GM12865 (cell line): Measurements from ENCODE around the gene CCM2.

ENCODE experiments used
- DNase-seq: peaks from one replicate; pipeline ENCODE4 v3.0.0; 2010; ENCODE audit warnings: low read depth
- H3K4me3 ChIP-seq: 2 replicates; pipeline ENCODE4 v1.5.1; 2011; ENCODE audit warnings: mild to moderate bottlenecking, low read depth, low read length, control low read depth
- TF ChIP-seq, protein P1 (sequence below): IDR thresholded peaks from 2 replicates; pipeline ENCODE4 v1.5.1; 2011; ENCODE audit warnings: low read length, control low read depth, low read depth, inconsistent platforms; ENCODE audit not compliant: insufficient read depth; ENCODE audit errors: missing control alignments

Gene CCM2

DNA sequence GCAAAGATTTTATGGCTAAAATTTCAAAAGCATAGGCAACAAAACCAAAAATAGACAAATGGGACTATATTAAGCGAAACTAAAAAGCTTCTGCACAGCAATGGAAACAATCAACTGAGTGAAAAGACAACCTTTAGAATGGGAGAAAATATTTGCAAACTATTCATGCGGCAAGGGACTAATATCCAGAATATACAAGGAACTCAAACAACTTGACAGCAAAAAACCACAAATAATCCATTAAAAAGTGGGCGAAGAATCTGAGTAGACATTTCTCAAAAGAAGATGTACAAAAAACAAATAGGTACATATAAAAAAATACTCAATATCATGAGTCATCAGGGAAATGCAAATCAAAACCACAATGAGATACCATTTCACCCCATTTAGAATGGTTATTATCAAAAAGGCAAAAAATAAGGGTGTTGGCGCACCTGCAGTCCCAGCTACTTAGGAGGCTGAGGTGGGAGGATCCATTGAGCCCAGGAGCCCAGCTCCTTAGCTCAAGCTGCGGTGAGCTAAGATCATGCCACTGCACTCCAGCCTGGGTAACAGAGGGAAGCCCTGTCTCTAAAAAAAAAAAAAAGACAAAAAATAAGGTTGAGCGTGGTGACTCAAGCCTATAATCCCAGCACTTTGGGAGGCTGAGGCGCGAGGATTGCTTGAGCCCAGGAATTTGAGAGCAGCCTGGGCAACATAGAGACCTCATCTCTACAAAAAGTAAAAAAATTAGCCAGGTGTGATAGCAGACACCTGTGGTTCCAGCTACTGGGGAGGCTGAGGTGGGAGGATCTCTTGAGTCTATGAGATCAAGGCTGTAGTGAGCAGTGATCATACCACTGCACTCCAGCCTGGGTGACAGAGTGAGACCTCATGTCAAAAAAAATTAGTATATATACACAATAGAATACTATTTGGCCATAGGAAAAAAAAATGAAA lies 4.2 kb upstream of the CCM2 start:
- peak overlapping the region; percentile 6 for H3K4me3 ChIP-seq
- TF ChIP-seq, protein P1, sequence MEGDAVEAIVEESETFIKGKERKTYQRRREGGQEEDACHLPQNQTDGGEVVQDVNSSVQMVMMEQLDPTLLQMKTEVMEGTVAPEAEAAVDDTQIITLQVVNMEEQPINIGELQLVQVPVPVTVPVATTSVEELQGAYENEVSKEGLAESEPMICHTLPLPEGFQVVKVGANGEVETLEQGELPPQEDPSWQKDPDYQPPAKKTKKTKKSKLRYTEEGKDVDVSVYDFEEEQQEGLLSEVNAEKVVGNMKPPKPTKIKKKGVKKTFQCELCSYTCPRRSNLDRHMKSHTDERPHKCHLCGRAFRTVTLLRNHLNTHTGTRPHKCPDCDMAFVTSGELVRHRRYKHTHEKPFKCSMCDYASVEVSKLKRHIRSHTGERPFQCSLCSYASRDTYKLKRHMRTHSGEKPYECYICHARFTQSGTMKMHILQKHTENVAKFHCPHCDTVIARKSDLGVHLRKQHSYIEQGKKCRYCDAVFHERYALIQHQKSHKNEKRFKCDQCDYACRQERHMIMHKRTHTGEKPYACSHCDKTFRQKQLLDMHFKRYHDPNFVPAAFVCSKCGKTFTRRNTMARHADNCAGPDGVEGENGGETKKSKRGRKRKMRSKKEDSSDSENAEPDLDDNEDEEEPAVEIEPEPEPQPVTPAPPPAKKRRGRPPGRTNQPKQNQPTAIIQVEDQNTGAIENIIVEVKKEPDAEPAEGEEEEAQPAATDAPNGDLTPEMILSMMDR, result no peak
- DNase-seq, result peak; percentile 75

DNA sequence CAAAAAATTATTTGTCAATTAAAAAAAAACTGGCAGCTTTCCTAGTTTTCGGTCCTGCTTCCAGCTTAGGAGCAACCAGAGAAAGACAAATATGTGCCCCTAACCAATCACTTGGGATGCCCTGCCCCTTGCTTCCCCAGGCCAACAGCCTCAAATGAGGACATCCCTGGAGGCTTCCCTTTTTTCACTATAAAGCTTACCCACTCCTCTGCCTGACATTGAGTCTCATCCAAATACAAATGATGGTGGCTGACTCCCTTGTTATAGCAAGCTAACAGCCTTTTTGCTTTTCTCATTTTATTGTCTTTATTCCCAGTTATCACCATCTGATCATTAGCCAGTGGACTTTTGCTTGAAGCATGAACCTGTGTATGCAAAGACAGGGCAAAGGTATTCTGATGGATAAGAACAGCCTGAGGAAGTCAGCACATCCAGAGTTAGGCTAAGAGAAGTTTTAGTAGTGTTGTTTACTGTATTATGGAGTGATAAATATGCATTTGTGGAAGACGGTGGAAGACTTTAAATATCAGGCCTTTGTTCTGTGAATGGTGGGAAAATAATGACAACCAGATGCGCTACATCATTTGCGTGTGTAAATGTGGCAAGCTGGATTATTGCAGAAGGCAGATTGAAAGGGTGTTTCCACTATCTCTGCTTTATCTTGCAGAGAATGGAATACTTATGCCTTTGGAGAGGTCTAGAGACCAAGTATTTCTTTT lies 1.7 kb upstream of the CCM2 start:
- no peak for DNase-seq
- TF ChIP-seq, protein P1, result no peak
- H3K4me3 ChIP-seq, result peak overlapping the region; percentile 97

DNA sequence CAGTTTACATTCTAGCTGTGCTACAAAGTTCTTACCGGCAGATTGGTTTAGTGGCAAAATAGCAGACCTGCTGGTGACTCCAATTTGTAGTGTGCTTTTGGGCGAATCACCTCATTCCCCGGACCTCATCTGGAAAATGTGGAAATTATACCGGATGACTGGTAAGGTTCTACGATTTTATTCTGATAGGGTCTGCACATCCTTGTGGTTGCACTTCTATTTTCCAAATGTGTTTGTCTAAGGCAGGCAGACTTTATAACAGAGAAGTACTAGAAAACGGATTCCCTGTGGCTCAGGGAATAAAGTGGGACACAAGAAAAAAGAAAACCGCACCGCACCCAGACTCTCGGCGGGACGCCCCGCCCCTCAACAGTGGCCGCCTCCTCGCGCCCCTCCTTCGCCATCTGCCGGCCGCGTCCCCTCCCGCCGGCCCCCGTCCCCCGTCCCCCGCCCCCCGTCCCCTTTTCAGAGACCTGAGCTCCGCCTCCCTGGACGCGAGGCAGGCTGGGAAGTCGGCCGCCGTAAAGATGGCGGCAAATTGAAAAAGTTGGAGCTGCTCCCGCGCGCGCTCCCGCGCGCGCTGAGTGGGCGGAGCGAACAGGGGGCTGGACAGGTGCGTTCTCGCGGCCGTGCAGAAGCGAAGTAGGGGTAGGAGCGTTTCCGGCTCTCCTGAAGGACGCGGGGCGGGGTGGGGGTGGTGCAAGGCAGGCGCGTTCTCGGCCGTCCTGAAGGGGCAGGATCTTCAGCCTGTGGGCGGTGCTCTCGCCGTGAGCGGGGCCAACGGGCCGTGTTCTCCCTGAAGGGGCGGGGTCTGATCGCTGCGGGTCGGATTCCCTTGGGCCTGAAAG lies 532 bp upstream of the CCM2 start:
- peak; percentile 100 for DNase-seq
- peak overlapping the region; percentile 97 for H3K4me3 ChIP-seq
- TF ChIP-seq, protein P1, result peak; percentile 0

DNA sequence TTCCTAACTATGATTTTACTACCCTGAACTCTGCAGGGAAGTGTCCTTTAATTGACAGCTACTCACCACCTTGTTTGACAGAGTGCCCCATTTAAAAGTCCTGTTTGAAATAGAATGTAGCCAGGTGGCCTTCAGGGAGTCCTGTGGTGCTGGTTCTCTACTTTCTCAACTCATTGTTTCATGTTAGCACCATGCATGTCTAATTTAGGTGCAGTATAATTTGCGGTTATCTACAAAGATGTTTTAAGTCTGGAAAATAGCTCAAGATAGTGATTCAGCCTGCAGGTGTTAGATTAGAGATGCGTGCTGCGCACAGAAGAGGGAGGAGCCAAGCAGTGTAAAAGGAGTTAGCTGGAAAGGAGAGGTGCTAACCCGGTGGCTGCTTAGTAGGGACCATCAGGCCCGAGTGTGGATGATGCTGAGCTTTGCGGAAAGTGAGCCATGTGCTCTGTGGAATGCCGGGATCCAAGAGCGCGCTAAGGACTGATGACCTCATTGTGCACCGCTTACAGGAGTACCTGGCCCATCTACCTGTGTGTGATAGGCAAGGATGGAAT lies 1.2 kb downstream of the CCM2 start:
- DNase-seq, result peak; percentile 76
- TF ChIP-seq, protein P1, result no peak
- H3K4me3 ChIP-seq, result peak overlapping the region; percentile 68

DNA sequence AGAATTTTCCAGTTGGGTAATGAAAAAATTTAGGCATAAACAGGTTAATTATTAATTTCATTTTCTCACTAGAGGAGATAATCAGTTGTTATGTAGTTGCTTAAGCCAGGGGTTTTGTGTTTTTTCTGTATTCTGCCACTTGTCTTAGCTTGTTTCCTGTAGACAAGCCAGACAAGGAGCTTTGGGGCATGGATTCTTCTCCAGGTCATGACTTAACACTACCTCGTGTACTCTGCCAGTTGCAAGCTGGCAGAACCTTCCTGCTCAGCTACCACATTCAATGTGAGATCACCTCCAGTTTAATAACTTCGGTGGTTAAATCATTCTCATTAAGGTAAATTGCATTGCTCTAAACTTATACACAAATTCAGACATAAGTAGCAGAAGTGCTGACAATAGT lies 1.8 kb downstream of the CCM2 start:
- no peak for DNase-seq
- peak overlapping the region; percentile 68; the same call in 1 of the 2 replicates for H3K4me3 ChIP-seq
- TF ChIP-seq, protein P1, result no peak

DNA sequence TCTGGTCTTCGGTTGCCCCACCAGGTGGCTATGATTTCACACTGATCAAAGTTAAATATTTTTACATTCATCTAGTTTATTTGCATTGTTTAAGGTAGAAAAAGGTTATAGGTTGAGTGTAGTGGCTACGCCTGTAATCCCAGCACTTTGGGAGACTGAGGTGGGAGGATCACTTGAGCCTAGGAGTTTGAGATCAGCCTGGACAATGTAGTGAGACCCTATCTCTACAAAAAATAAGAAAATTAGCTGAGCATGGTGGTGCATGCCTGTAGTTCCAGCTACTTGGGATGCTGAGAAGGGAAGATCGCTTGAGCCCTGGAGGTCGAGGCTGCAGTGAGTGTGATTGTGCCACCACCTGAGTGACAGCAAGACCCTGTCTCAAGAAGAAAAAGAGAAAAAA lies 3.8 kb downstream of the CCM2 start:
- DNase-seq, result no peak
- TF ChIP-seq, protein P1, result no peak

More for the DNA sequence above, 3.8 kb downstream of the CCM2 start:
- H3K4me3 ChIP-seq, result no peak overlapping the region
